DMS153 treated with DMSO at 0.1 percent for 48 hours (cell line): ENCODE data around the gene SUGCT.
"Not testable (repeated sequence)": the region's sequence is repeated elsewhere in the genome, so short reads cannot be mapped to it uniquely, and the experiment has no call there.

Experiments used
- DNase-seq: peaks from one replicate; lab custom pipeline; 2025; ENCODE audit not compliant: unreplicated experiment; lab: John Stamatoyannopoulos, UW

SUGCT gene

GRCh38 chr7:40647719-40648118 is 512.9 kb downstream of the SUGCT start:
- no peak for DNase-seq

- no peak for DNase-seq
Measured at GRCh38 chr7:40649247-40649646, 514.4 kb downstream of the SUGCT start.

- DNase-seq = not testable (repeated sequence)
Measured at GRCh38 chr7:40650903-40651302, 516.1 kb downstream of the SUGCT start.

- DNase-seq = no peak
Measured at GRCh38 chr7:40654171-40654570, 519.4 kb downstream of the SUGCT start.

- no peak for DNase-seq
Measured at GRCh38 chr7:40655426-40655825, 520.6 kb downstream of the SUGCT start.

DNA sequence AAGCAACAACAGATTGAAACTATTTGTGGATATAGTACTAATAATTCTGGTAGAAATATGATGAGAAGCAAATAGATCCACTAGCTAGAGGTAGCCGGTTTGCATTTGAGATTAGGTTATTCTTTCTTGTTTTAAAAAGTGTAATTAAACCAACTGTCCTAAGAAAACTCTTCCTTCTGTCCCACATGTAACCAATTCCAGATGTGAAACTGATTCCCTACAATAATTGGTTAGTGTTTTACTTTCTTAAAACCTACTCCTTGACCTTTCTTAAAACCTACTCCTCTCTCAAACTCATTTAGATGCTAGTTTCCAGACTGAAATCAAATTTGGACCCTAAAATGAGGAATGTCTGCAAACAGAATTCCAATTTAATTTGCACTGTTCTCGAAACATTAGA is 521.5 kb downstream of the SUGCT start:
- no peak for DNase-seq

GRCh38 chr7:40658729-40659128 is 523.9 kb downstream of the SUGCT start:
- no peak for DNase-seq

- no peak for DNase-seq
Measured at GRCh38 chr7:40659231-40659630, 524.4 kb downstream of the SUGCT start.

- no peak for DNase-seq
Measured at GRCh38 chr7:40673285-40673684, 538.5 kb downstream of the SUGCT start.

DNA sequence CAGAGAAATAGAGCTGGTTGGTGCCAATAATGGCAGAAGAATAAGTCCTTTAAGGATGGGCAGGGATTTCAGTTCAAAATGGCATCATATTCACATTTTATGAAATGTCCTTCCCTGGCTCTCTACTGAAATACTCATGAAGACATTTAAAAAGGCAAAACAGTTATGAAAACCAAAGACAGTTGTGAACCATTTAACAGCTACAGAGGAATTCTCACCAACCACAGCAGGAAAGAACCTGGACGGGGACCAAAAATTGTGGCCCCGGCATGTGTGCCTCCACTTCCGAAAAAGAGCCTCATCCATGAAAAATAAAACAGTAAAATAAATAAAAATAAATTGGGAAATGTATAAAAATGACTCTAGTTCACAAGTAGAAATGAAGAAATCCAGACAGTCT is 539.5 kb downstream of the SUGCT start:
- DNase-seq = no peak

GRCh38 chr7:40675741-40676140 is 540.9 kb downstream of the SUGCT start:
- DNase-seq = no peak

DNA sequence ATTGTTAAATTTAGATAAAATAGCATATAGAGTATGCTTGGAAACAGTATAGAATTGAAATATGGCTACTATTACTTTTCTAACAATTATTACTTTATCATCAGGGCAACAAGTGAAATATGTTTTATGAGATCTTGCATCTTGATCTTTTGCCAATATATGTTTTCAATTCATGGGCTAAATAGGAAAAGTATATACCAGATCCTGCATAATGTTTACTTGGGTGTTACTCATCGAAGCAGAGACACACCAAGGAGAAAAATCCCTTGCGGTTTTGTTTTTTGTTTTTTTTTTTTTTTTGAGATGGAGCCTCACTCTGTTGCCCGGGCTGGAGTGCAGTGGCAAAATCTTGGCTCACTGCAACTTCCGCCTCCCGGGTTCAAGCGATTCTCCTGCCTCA is 541.4 kb downstream of the SUGCT start:
- no peak for DNase-seq

- DNase-seq = no peak
Measured at GRCh38 chr7:40680657-40681056, 545.9 kb downstream of the SUGCT start.

GRCh38 chr7:40682696-40683095 is 547.9 kb downstream of the SUGCT start:
- DNase-seq = no peak

DNA sequence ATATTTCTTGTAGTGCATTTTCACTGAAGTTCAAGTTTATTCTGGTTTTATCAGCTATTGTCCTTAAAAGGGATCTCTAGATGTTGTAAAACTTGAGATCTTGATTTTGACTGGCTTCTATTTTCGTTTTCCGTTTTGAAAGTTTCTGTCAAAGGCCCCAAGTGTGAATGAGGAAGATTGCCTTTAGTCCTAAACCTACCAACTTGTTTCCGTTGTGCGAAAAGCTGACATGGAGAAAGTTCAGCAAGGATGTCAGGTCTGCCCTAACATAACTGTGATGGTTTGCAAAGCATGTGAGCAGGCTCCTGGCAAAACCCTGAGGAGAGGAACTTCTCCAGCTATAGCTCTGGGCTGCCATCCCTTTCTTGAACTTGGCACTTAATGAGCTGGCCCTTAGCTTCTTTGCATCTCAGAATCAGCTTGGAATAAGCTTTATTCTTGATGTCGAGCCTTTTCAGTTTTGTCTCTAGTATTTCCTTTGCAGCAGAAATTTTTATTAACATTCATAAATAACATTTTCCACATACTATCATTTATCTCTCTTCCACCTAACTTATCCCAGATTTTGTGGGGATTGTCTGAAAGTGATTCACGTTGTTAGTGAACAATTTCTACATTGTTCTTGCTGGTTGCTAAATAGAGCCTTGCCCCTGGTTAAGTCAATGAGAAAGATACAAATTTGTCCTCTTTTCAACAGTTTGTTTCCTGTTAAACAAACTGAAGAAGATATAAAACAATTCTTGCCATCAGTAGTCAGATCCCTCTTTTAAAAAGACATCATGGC is 559.4 kb downstream of the SUGCT start:
- no peak for DNase-seq

- DNase-seq = no peak
Measured at GRCh38 chr7:40694991-40695390, 560.2 kb downstream of the SUGCT start.

DNA sequence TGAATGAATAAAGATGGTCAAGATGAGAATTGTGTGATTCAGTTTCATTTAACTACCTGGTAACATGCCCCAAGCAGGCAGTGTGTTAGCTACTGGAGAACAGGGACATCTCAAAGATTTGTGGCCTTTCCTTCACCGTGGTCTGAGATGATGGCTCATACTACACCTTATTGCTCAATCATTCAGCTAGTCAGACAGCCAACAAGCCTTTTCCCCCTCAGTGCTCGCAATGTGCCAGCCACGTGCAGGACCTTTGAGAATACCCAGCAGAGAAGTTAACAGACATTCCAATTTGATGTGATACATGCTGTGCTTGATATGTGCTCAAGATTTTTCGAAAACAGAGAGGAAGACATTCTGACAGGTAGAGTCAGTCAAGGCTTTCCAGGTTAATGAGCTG is 562.8 kb downstream of the SUGCT start:
- no peak for DNase-seq

DNA sequence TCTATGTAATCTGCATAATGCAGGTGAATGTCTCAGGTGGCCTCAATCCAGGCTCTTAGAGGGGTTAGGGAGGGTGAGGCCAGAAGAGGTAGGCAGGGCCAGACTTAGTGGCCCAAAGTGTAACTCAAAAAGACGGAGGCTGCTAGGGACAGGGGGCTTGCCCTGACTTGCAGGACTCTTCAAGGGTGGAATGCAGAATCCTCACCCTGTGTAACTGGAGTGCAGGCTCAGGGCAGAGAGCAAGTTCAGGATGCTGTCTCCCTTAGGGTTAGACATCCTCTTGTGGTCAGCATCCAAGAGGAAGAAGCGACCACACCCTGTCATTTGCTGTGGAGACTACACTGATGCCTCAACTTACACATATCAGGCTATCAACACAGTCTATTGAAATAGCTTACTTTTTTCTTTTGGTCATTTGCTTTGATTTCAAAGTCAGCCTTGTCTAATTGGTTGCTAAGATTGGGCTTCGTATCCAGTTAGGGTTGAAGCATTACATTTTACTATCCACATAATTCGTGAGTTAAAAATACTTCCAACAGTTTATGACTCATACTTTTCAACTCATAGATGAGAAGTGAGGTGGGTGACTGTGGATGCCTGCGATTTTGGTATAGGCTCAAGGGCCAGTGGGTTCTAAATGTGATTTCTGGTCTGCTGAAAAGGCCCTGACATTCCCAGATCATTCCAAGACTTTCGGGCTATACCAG is 563.6 kb downstream of the SUGCT start:
- DNase-seq = no peak

DNA sequence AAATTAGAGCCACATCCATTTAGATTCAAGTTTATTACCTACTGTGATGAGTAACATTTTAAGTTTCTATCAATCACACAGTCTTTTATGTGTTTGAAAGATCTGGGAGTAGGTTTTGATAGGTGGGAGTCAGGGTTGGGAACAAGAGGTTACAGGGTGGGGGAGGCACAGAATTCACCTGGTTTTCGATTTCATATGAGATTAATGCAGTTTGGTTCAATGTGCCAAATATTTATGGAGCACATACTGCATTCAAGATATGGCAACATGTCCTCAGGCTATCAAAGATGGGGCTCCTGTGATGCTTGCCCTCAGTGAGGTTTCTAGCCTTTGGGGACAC is 564.1 kb downstream of the SUGCT start:
- no peak for DNase-seq

GRCh38 chr7:40700653-40701421 is 566.0 kb downstream of the SUGCT start:
- DNase-seq = no peak

DNA sequence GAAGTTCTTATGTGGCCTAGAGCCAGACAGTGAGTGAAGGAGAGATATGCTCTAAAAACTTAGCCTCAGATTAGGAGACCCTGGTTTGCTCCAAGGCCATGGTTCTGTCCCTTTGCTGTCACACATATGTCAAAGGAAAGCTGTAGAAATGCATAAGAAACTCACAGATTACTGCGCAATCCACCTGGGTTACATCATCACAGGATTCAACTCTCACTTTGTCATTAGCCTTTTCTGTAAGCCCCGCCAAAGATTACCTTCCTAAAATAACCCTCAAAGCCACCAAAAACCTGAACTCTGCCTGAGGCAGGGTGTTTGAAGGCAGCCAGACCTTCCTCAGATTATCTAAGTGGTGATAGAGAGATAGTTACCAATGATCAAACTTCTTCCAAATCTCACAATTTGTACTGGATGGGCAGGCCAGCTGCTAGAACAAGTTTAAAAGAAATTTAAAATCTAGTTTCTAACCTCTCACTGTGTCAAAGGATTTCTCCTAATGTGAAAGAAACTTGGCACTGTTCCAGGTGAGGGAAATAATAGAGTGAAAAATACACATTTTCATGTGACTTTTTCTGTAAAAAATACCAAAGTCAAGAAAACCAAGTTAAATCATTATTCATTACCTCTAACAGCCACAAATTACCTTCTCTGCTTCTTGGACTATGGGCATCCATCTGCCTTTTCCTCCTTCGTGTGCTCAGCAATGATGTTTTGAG is 567.2 kb downstream of the SUGCT start:
- no peak for DNase-seq
